C4-2B (cell line): ENCODE data around the gene CCDC186.

Source experiments
- ZFX ChIP-seq: fragments of 450-650 bp; IDR thresholded peaks from 2 replicates; pipeline ENCODE4 v1.6.1; 2017
- TF ChIP-seq, protein P1 (sequence below): fragments of 450-650 bp; conservative IDR thresholded peaks from 2 replicates; pipeline ENCODE4 v1.5.1; 2017; ENCODE audit warnings: mild to moderate bottlenecking

DNA sequence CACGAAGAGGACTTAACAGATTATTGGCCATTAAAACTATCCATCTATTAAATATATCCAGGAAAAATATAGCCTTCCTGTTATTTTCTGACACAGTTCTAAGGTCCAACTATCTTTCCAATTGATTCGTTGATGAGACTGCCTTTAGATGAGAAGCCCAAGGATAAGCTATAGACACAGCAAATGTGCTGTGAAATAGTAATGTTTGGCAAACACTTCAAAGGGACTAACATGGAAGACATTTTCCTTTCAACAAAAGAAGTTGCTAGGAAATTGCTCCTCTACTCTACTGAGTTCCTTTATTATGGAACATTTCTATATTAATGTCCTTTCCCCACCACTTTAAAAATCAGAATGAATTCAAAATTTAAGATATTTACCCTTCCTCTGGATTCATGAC, 38.5 kb downstream of the CCDC186 start:
- TF ChIP-seq, protein P1, sequence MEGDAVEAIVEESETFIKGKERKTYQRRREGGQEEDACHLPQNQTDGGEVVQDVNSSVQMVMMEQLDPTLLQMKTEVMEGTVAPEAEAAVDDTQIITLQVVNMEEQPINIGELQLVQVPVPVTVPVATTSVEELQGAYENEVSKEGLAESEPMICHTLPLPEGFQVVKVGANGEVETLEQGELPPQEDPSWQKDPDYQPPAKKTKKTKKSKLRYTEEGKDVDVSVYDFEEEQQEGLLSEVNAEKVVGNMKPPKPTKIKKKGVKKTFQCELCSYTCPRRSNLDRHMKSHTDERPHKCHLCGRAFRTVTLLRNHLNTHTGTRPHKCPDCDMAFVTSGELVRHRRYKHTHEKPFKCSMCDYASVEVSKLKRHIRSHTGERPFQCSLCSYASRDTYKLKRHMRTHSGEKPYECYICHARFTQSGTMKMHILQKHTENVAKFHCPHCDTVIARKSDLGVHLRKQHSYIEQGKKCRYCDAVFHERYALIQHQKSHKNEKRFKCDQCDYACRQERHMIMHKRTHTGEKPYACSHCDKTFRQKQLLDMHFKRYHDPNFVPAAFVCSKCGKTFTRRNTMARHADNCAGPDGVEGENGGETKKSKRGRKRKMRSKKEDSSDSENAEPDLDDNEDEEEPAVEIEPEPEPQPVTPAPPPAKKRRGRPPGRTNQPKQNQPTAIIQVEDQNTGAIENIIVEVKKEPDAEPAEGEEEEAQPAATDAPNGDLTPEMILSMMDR: no peak
- TF ChIP-seq ZFX: no peak
